Erythroblast (primary cell): ENCODE measurements around the gene HECW1.

ENCODE experiments used
- DNase-seq, 2 experiments: peaks; one replicate each; lab custom pipeline; 2025; lab: John Stamatoyannopoulos, UW
- GATA1 ChIP-seq: IDR thresholded peaks from 2 replicates; pipeline ENCODE4 v1.6.1; 2011; ENCODE audit warnings: low read depth, mild to moderate bottlenecking, control low read depth, low read length, moderate library complexity
- POLR2A ChIP-seq: IDR thresholded peaks from 2 replicates; pipeline ENCODE4 v1.6.1; 2011; ENCODE audit warnings: mild to moderate bottlenecking, low read length

HECW1 gene

DNA sequence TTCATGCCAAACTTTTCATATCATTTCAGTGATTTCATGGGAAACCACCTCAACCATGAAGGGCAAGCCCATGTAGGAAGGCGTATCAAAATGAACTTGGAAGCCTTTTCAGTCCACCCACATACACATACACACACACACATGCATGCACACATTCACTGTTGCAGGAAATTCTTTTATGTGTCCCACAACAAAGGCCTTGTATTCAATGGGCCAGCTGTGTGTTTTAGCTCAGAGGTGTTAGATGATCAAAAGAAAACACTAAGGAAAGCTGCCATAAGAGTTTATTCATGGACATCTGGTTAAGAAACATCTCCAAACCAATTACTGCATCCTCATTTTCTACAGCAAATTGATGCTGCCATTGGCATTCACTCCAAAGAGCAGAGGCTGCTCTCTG lies 396.0 kb downstream of the HECW1 start:
- TF ChIP-seq GATA1, result no peak
- TF ChIP-seq POLR2A, result no peak
- DNase-seq, result no peak

DNA sequence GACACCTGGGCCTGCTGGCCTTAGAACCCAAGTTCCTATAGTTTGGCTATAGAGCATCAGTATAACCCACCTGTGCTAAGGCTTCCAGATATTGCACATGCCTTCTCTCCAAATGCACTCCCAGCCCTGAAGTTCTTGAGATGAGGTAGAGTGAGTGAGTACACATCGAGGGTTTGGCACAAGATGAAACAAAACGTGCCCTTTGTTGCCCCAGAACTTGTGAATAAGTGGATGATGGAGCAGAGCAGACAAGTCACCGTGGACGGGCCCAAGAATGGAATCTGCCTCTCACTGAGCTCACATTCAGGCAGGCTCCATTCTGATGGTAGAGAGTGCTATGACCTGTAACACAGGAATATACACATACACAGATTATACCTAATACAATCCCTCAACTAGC lies 397.5 kb downstream of the HECW1 start:
- no peak for DNase-seq
- TF ChIP-seq POLR2A (no peak), GATA1 (no peak)

DNA sequence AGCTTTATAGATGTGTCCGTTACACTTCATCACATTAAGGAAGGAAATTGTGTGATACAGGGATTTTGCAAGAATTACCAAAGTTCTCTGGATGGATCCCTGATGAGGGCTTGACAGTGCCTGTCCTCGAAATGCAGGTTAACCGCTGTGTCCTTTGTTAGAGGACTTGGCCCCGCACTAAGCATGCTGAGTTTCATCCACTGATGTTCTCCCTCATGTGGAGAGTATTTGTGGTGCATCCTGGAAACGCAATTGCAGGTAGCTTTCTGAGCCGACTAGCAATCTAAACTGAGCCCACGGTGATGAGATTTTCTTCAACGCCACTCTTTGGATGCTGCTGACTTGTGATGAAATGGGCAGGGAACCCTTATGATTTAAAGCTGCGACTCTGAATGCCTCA lies 398.6 kb downstream of the HECW1 start:
- no peak for TF ChIP-seq GATA1
- TF ChIP-seq POLR2A, result no peak

DNA sequence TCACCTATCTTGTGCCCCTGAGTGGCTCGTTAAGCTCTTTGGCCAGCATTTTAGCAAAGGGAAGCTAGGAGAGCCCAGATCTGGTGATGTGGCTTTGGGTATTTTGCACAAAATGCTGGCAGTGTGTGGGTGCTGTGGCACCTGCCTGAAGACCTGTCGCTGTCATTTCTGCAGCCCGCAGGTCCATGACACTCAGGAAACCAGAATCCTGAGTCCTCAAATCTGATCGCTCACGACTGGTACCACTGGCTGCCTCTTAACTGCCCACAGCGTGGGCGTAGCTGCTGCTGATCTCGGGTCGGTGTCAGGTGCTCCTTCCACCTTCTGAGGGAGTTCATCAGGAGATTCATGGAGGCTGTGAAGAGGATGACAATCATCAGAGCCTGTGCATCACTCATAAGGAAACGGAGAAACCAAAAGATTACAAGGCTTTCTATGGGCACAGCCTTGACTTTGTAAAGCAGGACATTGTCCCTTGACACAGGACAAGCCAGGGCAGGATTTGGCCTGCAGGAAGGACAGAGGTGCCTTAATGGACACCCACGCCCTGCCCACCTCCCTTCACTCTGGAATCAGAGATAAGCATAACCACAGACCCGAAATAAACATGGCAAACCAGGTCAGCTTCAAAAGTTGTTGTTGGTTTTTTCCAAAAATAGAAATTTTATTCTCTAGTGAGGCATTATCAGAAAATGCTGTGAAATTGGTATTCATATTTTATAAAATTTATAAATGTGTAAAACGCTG lies 399.5 kb downstream of the HECW1 start:
- no peak for DNase-seq
- no peak for TF ChIP-seq GATA1
- no peak for TF ChIP-seq POLR2A

More for the DNA sequence above, 398.6 kb downstream of the HECW1 start:
- DNase-seq, result no peak

DNA sequence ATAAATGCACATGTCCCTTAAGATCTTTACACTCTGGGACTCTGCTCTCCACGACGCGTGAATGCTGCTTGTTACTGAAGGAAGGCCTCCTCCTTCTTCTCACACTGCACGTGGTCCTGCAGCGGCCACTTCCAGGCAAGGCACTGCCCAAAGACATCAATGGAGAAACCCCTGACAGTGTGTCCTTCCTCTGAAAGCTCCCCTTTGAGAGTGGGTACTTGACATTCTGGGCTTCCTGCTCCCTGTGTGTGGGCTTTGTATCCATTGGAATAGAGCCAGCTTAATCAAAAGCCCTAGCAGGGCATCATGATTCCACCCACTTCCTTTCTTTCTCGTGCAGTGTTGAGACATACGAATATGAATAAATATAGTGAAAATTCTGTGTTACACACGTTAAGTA lies 400.8 kb downstream of the HECW1 start:
- no peak for DNase-seq
- TF ChIP-seq POLR2A (no peak), GATA1 (no peak)

DNA sequence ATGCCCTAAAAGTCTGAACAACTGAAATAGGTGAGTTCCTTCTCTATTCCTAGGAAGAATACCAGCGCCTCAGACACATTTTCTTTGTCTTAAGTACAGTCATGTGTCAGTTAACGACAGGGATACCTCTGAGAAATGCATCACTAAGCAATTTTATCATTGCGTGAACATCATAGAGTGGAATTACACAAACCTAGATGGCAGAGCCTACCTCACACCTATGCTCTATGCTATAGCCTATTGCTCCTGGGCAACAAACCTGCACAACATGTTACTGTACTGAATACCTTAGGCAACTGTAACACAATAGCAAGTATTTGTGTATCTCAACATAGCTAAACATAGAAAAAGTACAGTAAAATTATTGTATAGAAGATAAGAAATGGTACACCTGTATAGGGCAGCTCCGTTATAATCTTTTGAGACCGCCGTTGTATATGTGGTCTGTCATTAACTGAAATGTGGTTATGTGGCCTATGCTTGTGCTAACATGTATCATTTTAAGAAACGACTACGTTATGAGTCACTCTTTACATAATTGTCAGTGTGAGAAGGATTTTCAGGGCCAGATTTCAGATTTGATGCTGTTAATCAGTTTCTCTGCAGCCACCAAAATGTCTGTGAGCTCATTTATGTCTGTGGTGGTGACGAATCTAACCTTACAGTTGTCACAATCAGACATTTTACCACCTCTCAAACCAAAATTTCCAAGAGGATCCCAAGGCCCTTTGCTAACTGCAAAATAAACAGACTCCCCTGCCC lies 404.3 kb downstream of the HECW1 start:
- TF ChIP-seq GATA1, result no peak
- TF ChIP-seq POLR2A, result no peak
- no peak for DNase-seq

DNA sequence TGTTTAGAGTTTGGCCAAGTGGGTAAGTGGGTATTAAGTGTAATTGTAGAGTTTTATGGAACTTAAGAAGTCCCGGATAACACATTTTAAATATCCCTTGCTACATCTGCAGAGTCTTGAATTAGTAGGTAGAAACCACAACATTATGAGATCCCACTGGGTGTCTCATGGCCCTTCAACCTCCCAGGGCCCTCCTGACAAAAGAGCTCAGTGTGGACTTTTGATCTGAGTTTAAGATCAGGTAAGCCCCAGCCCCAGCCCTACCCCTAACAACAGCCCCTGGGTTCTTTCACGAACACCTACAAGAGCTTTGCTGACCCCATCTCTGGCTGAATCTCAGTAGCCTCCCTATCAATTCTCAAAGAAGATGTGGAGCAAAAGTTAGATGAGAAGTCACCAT lies 405.0 kb downstream of the HECW1 start:
- TF ChIP-seq GATA1 (no peak), POLR2A (no peak)
- DNase-seq, result no peak

DNA sequence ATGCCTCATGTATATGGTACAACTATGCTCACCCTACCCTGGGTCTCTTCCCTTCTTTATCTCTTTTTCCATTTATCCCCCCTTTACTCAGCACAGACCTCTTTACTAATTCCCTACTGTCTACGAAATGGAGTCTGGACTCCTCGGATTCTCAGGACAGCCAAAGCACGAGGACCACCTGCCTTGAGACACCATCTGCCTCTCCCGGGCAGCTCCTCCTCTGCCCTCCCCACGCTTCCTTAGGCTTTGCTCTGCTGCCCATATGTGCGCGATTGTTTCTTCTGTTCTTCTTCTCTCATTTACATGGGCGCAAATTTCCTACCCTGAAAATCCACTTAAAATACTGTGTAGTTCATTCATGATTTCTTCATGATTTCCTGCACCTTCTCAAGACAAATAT lies 407.8 kb downstream of the HECW1 start:
- no peak for TF ChIP-seq POLR2A
- TF ChIP-seq GATA1, result no peak
- no peak for DNase-seq

DNA sequence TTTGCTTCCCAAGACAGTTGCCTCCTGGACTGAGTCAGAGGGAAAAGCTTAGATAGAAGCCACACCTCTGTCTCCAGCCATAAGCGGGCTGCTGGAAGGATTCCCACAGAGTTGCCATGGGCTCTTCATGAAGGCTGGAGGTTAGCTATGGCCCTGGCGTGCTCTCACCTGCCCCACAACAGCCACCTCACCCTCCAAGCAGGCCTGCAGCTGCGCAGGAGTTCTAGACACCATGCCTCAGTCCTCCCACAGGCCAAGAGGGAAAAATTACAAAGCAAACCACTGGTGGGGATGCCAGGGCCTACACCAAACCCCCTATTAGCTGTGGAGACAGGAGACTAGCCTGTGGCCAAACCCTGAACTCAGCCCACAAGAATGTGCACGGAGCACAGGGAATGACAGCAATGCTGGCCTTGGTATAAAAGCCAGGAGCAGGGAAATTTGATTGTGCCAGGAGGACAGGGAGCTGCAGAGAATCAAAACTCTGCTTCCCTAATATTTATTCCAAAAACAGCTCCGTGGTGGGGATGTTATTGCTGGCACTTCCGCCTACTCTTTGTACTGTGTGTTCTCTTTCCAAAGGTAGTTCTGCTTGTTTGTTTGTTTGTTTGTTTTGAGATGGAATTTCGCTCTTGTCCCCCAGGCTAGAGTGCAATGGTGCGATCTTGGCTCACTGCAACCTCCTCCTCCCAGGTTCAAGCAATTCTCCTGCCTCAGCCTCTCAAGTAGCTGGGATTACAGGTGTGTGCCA lies 410.1 kb downstream of the HECW1 start:
- DNase-seq, result no peak
- TF ChIP-seq GATA1 (no peak), POLR2A (no peak)

DNA sequence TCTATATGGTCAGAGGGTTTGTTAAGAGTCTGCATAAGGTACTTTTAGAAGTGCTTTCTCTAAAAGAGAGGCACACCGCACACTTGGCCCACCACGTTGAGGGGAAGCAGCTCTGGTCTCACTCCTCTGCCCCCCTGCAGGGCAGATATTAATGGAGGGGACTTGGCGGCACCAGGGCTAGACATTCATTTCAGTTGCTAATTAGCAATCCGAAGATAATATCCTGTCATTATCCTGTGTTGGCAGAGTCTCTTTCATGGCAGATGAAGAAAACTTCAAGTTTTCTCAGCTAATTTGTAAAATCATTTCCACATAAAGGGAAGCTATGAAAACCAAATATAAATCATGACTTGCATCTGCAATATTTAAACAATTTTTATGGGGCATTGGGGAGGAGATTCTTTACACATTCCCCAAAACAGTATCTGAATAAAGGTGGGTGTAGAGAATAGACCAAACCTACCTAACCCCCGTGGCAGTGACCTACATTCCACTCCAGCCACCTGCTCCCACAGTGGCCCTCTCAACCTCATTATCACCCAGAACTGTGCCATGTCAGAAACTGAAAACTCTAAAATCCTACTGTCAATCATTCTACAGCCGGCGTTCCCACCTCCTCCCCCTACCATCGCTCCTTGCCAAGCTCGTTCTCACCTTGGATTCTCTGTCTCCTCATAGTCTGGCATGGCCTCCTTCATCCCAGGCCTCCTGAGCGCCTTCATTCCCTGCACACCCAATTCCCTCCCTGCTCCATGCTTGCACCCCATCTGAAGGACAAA lies 416.3 kb downstream of the HECW1 start:
- no peak for TF ChIP-seq POLR2A
- TF ChIP-seq GATA1, result no peak
- no peak for DNase-seq

DNA sequence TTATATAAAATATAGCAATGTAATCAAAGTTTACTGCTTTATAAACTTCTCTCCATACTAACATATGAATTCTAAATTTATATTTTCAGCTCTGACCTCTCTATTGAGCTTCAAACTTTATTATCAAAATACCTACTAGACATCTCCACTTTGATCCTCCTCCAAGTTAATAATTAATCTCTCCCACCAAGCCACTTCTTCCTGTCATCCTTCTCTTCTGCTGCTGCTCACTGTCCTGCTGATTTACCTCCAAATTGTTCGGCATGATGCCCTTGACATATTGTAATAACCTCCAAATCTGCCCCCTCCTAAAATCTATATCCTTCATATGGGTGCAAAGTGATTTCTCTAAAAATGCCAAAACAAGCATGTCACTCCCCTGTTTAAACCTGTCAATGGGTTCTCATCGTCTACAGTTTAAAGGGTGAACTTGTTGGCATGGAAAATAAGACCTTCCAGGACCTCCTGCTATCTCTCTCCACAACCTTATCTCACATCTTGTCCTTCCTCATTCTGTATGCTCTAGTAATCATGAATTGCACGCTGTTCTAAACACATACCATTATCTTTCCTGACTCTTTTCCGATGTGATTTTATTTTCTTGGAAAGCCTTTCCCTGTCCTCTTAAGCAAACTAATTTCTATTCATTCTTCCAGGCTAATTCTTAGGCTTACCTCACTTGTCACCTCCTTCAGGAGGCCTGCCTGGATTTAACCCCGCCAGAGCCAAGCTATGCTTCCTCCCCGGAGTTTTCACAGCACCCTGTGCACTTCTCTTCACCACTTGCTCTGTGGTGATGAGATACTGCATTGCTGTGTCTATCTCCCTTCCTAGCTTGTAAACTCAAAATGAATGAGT lies 418.3 kb downstream of the HECW1 start:
- no peak for DNase-seq
- TF ChIP-seq GATA1 (no peak), POLR2A (no peak)

DNA sequence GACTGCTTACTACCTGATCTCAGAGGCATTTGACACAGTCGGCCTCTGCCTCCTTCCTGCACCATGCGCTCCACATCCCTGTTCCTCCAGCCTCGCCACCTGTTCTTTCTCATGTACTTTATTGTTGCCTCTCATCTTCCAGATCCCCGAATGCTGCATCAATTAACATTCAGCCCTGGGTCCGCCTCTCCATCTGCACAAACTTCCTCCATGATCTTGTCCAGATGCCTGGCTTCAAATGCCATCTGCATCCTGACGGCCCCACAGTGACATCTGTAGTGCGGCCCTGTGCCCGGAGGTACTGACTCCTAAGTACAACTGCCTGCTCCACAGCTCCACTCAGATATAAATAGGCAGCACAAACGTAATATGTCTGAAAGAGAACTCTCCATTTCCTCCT lies 419.3 kb downstream of the HECW1 start:
- TF ChIP-seq POLR2A, result no peak
- TF ChIP-seq GATA1, result no peak
- no peak for DNase-seq

DNA sequence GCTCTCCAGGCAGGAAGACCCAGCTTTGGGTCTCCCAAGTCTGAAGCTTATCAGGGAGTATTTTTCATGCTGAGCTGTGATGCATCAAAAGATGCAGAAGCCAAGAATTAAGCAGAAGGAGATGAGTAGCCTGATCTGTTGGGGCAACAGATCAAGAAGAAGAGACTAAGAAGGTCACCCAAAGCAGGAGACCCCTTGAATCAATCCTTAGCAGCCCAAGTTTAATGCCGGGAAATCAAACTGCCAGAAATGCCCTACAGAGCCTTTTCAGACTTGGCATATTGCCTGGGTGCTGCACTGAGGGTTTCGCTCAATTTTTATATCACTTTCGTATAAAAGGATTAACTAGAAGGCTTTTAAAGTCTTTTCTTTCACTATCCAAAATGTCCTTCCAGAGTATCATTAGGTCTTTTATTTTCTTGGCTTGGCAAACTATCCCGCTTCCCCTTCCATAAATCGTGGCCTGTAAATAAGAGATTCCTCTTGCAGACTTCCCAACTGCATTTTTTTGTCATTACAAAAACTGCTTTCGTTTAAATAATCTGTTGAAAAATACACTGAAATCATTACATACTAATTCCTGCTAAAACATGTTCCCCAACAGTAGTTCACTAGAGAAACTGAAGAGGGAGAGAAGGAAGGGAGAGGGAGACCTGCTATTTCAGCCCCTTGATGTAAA lies 421.5 kb downstream of the HECW1 start:
- DNase-seq, result no peak
- TF ChIP-seq POLR2A (no peak), GATA1 (no peak)
